NCI-H1930 (cell line): Measurements from ENCODE around the gene RAB3A.

Experiments used
- DNase-seq, 2 experiments: peaks; one replicate each; lab custom pipeline; 2025; lab: John Stamatoyannopoulos, UW

The RAB3A gene

DNA sequence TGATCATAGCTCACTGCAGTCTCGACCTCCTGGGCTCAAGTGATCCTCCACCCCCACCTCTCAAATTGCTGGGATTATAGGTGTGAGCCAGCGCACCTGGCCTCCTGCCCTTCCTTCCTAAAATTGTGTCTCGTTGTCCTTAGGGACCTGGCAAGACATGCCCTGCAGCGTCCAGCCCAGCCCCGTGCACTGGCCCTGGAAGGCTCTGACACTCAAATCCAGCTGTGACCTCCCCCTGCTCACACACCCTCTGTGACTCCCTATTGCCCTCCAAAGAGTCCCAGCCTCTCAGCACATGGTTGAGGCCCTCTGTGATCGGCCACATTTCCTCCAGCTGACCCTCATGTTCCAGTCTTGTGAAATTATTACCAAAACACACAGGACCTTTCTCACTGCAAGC lies 5.9 kb downstream of the RAB3A start:
- no peak for DNase-seq

GRCh38 chr19:18197306-18197705 lies 6.5 kb downstream of the RAB3A start:
- no peak for DNase-seq

DNA sequence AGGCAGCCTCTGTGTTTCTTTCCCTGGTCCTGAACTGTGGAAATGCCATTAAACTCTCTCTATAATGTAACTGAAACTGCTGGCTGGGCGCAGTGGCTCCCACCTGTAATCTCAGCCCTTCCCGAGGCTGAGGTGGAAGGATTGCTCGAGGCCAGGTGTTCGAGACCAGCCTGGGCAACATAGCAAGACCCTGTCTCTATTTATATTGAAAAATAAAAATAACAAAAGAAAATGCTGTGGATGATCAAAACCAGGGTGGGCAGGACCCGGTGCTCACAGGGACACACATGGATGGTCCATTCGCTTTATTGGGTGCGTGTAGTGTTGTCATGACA lies 7.4 kb downstream of the RAB3A start:
- no peak for DNase-seq

- no peak for DNase-seq
Observed at GRCh38 chr19:18194554-18195238, 9.1 kb downstream of the RAB3A start.

- no peak for DNase-seq
Observed at GRCh38 chr19:18194181-18194530, 9.7 kb downstream of the RAB3A start.

DNA sequence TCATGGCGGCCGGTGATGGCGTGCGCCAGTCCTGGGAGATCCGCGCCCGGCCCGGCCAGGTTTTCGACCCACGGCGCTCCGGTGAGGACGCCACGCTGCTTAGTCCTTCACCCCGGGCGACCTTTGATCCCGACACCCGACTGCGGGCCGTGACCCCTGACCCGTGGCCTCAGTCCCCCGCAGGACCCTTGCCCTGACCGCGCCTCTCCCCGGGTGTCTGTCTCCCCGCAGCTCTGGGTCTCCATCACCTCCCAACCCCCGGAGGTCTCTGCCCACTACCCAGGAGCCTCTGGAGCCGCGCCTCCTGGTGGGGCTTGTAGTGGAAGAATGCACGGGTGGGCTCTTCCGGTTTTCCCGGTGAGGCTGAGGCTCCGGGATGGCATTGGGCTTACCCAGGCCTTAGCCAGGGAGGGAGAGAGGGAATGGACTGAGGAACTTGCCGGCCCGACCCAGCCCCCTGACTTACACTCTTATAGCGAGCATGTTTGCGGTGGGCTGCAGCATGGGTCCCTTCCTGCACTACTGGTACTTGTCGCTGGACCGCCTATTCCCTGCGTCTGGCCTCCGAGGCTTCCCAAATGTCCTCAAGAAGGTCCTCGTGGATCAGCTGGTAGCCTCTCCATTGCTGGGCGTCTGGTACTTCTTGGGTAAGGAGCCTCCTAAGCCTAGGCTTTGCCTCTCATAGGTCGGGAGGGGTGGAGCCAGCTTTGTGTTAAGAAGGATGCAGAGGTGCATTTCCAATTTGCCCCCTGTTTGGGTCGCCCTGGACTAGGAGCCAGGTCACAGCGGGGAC lies 10.3 kb downstream of the RAB3A start:
- no peak for DNase-seq

DNA sequence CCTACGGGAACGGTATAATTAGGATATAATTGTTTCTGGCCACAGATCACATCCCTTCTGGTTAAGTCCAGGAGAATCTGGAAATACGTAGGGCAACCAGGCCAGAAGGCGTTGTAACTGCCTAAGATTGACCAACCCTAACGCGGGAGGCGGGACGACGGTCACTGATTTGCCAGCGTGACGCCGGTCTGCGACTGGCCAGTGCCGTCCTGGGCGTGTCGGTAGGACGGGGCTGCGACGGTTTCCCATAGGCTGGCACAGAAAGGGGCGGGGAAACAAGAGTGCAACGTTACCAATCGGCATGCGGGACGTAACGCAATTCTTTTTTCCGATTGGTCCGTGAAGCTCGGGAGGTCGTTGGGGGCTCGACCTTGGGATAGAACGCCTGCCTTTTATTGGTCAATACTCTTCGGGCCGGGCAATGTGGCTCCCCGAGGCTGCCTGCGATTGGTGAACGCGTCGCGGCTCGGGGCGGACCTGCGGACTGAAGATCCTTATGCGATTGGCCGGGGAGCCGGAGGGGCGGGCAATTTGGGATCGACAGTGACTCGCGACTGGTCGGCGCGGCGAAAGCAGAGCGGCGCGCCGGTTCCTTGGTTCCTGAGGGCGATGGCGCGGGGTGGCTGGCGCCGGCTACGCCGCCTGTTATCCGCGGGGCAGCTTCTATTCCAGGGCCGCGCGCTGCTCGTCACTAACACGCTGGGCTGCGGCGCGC lies 11.0 kb downstream of the RAB3A start, which contains the start of gene MPV17L2:
Gene MPV17L2 (plus strand): TSS at position 546 of the 715 bp plus-strand sequence. CDS start 64 bp downstream, at position 610.
- DNase-seq, result peak; percentile 96 to 97

- DNase-seq, result no peak
Observed at GRCh38 chr19:18191640-18192062, 12.2 kb downstream of the RAB3A start.

GRCh38 chr19:18190278-18190677 lies 13.6 kb downstream of the RAB3A start:
- no peak for DNase-seq

DNA sequence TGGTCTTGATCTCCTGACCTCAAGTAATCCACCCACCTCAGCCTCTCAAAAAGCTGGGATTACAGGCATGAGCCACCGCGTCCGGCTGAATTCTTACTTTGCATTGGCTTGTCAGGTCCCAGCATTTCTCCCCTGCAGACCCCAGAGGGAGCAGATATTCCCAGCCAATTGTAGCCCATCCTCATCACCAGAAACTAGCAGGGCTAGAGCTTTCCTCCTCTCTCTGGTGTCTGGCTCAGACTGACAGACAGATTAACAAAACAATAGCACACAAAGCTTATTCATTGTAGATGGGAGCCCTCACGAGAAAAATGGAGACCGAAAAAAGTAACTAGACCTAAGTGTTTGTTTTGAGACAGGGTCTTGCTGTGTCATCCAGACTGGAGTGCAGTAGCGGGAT lies 18.3 kb downstream of the RAB3A start:
- DNase-seq, result no peak

GRCh38 chr19:18183529-18183928 lies 20.3 kb downstream of the RAB3A start:
- DNase-seq, result no peak

- DNase-seq, result no peak
Observed at GRCh38 chr19:18179957-18180356, 23.9 kb downstream of the RAB3A start.

GRCh38 chr19:18176367-18177310 lies 27.2 kb downstream of the RAB3A start:
- no peak for DNase-seq

- DNase-seq, result no peak
Observed at GRCh38 chr19:18174983-18175382, 28.9 kb downstream of the RAB3A start.

DNA sequence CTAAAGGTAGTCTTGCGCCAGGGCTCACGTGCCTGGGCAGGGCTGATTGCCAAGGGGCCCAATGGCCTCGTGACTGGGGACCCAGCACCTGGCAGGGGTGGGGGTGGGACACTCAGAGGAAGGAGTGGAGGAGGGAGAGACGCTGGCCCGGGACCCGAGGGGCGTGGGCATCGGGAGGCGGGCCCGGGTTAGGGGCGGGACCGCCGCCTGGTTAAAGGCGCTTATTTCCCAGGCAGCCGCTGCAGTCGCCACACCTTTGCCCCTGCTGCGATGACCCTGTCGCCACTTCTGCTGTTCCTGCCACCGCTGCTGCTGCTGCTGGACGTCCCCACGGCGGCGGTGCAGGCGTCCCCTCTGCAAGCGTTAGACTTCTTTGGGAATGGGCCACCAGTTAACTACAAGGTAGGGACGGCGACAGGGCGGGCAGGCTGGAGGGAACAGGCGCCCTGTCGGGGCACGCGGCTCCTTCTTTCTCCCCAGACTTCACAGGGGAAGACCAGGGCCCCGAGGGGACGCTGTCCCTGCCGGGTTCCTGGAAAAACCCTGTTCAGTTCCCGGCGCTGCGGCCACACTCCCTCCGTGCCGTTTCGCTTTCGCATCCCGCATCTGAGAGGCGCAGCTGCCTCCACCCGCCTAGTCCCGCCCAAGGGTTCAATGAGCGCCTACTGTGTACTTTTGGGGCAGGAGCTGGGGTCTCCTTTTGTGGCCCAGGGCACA lies 30.1 kb downstream of the RAB3A start, which contains the start of gene IFI30:
Gene IFI30 (plus strand): TSS at position 242 of the 717 bp plus-strand sequence. CDS start 29 bp downstream, at position 271.
- peak; percentile 17 to 26 for DNase-seq

DNA sequence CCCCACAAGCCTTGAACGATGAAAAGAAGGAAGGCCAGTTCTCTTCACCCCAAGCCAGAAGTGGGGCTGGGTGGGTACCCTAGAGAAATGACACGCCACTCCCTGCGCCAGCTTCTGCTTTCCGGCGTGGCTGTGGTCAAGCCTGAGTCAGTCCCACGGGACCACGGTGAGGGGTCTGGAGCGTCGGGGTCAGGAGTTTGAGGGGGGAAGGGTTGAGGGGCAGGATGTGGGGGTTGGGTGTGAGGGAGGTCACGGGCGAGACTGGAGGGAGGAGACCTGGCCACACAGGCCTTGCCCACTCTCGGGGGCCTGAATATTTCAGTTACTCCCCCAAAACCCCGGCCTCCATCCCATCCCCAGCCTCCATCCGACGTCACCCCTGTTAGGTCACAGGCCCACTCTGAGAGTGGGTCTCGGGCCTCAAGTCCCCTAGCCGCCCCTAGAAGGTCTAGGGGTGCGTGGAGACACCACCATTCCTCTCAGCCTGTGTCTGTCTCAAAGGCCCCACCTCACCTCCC lies 30.7 kb downstream of the RAB3A start:
- no peak for DNase-seq

- DNase-seq, result no peak
Observed at GRCh38 chr19:18172331-18173053, 31.4 kb downstream of the RAB3A start.

DNA sequence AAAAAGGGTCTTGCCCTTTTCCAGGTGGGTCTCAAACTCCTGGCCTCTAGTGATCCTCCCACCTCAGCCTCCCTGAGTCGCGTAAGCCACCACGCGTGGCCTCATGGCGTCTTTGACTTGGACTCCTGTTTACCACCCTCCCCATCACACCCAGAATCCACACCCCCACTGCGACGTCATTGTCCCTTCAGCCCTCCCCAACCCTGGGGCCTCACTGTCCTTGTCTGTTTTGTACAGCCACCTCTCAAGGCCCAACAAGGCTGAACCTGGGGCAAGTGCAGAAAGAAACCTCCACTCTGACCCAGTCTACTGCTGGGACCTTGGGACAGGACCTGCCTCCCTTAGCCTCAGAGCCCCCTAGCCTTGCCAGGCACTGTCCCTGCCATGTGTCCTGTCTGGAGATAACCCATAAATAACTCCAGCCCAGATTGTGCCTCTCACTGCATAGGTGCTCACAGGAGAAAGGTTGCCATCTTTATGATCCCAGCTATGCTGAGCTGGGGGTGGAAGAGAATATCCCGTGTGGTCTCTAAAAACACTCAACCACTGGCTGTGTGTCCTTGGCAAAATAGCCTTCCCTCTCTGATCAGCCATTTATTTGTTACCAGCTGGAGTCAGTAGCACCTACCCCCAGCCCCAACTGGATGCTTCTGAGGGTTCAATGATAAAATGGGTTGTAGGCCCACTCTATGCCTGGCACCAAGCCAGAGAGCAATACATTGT lies 32.1 kb downstream of the RAB3A start:
- DNase-seq, result no peak

DNA sequence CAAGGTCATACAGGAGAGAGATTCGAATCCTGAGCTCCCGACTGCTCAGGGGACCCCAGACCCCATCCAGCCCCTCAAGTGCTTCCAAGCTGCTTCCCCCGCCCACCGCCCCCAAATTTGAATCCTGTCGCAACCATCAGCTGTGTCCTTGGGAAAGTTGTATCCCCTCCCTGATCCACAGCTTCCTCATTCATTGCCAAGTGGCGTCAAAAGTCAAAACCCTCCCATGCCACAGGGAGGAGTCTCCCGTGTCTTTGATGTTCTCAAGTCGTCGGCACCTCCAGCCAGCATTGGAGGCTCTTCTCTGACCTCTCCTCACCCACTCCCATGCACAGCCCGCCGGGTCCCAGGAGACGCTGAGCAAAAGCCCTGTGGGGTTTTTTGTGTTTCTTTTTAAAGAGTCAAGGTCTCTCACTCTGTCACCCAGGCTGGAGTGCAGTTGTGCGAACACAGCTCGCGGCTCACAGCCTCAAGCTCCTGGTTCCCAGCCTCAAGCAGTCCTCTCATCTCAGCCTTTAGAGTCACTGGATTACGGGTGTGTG lies 33.1 kb downstream of the RAB3A start:
- no peak for DNase-seq
